Body of pancreas (tissue), 4 donors: ENCODE data around the gene SPAST.

Experiments
- POLR2A ChIP-seq, 3 donors: fragments of 450-650 bp; IDR thresholded peaks; one replicate each; pipeline ENCODE4 v1.6.1; 2016; ENCODE audit warnings: antibody characterized with exemption in 3 of 3, mild to moderate bottlenecking in 2 of 3
- TF ChIP-seq, protein P1 (sequence below), 7 experiments: fragments of 450-650 bp in 4 of 7; fragments of 200-600 bp in 3 of 7; sonication (generic) in 3 of 7; IDR thresholded peaks; one replicate each; pipeline ENCODE4 v1.5.1; 2016 to 2019; ENCODE audit warnings: antibody characterized with exemption in 7 of 7

DNA sequence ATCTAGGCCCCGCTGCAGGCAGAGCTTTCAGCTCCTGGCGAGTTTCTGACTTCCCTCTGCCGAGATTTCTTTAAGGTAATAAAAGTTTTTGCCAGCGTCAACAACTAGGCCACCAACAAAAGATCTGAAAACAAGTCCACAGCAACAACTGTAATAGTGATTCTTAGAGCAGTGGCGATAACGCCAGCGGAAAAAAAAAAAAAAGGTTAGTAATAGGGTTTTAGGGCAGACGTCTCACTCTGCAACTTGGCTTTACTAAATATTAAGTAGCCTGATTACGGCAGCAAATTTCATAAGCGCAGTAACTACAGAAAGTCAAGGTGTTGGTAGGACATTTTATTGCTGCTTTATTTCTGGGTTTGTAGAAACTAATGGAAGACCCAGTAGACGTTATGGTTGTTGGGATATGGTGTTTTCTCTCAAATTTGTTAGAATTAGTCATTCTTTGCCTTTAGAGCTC is 102.8 kb downstream of the SPAST start:
- no peak for TF ChIP-seq POLR2A (IDR thresholded peaks at IDR 0.05)
- TF ChIP-seq, protein P1, sequence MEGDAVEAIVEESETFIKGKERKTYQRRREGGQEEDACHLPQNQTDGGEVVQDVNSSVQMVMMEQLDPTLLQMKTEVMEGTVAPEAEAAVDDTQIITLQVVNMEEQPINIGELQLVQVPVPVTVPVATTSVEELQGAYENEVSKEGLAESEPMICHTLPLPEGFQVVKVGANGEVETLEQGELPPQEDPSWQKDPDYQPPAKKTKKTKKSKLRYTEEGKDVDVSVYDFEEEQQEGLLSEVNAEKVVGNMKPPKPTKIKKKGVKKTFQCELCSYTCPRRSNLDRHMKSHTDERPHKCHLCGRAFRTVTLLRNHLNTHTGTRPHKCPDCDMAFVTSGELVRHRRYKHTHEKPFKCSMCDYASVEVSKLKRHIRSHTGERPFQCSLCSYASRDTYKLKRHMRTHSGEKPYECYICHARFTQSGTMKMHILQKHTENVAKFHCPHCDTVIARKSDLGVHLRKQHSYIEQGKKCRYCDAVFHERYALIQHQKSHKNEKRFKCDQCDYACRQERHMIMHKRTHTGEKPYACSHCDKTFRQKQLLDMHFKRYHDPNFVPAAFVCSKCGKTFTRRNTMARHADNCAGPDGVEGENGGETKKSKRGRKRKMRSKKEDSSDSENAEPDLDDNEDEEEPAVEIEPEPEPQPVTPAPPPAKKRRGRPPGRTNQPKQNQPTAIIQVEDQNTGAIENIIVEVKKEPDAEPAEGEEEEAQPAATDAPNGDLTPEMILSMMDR (IDR thresholded peaks at IDR 0.05): no peak
